C4-2B (cell line): ENCODE results near the gene PRSS33.
A peak's percentile ranks its signal among the peaks of the same experiment; 100 is the strongest.

Source experiments
- H3K27ac ChIP-seq: fragments of 450-650 bp; 2 replicates; pipeline ENCODE4 v1.5.1; 2017
- ZFX ChIP-seq: fragments of 450-650 bp; IDR thresholded peaks from 2 replicates; pipeline ENCODE4 v1.6.1; 2017
- TF ChIP-seq, protein P1 (sequence below): fragments of 450-650 bp; conservative IDR thresholded peaks from 2 replicates; pipeline ENCODE4 v1.5.1; 2017; ENCODE audit warnings: mild to moderate bottlenecking

The PRSS33 gene

DNA sequence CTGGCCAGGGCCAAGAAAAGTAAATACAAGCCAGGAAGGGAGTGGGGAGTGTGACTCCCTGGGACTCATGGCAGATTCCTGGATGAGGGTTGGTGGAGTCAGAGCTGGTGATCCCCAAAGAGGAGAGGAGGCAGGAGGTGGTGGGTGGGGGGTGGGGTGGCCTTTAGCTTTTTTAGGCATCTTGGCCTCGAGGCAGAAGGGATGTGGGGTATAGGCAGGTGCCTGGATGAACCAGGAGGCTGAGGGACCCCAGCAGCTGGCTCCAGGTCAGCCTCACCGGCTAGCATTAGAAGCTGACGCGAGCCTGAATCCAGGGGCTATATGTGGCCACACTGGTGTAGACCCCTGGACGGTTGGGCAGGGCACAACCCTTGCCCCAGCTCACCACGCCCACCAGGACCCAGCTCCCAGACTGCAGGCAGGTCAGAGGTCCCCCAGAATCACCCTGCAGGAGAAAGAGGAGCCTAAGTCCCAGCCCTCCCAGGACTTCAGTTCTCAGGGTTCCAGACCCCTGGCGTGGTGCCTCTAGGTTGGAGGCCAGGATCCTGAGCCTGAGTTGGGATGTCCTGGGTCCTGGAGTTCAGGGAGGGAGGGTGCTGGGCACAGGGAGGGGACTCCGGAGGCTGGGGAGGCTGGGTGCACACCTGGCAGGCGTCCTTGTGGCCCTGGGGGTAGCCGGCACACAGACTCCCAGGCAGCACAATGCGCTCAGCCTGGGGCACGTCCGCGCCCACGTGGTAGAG lies 2.8 kb downstream of the PRSS33 start:
- TF ChIP-seq, protein P1, sequence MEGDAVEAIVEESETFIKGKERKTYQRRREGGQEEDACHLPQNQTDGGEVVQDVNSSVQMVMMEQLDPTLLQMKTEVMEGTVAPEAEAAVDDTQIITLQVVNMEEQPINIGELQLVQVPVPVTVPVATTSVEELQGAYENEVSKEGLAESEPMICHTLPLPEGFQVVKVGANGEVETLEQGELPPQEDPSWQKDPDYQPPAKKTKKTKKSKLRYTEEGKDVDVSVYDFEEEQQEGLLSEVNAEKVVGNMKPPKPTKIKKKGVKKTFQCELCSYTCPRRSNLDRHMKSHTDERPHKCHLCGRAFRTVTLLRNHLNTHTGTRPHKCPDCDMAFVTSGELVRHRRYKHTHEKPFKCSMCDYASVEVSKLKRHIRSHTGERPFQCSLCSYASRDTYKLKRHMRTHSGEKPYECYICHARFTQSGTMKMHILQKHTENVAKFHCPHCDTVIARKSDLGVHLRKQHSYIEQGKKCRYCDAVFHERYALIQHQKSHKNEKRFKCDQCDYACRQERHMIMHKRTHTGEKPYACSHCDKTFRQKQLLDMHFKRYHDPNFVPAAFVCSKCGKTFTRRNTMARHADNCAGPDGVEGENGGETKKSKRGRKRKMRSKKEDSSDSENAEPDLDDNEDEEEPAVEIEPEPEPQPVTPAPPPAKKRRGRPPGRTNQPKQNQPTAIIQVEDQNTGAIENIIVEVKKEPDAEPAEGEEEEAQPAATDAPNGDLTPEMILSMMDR: no peak
- TF ChIP-seq ZFX: no peak
- no peak overlapping the region for H3K27ac ChIP-seq

DNA sequence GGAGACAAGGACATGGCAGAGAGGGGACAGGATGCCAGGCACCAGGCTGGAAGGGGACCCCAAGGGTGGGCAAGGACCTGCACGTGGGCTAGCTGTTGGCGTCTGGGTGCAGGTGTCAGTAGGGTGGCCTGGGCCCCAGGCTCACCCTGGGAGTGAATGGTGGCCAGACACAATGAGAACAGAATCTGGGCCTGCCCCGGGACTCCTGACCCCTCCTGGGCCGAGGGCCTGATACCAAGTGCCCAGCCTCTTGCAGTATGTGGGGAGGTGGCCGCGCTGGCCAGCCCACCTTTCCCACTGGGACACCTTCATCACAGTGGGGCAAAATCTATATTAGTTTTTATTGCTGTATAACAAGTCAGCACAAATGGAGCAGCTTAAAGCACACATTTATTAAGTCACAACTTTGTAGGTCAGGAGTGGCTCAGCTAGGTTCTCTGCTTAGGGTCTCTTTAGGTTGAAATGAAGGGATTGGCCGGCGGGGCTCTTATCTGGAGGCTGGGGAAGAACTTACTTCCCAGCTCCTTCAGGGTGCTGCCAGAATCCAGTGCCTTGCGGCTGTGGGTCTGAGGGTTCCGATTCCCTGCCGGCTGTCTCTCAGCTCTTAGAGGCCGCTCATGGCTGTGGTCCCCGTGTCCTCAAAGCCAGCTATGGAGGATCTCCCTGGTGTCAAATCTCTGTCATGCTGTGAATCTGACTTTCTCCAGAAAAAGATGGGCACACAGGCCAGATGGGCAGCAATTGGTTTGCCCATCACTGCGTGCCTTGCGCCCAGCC lies 3.6 kb downstream of the PRSS33 start:
- H3K27ac ChIP-seq: no peak overlapping the region

DNA sequence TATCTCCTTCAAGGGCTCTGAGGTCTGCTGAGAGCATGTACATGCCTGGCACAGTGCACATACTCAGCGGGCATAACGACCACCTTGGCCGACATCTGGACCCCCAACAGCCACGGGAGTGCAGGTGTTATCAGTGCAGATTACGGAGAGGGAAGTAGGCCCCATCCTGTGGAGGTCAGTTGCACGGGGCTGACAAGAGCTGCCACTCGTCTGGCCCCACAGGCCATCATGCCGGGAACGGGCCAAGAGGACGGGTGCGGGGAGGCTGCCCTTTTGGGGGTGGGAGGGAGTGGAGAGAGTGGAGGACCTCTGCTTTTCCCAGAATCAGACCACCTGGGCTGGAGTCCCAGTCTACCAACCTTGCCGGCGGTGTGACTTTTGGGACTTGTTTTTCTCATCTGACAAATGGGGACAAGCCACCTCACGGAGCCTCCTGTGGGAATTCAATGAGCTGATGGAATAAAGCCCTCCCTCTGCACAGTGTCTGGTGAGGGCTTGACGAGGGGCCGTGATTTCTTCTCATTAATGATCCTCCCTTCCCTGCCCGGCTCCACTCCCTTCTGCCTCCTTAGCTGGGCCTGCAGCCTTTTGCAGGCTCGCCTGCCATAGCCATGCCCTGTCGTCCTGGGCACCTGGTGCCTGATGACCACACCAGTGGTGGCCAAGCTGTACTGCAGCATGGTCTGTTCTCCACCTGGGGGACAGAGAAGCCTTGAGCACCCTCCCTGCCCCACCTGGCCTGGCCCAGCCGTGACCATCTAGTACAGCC lies 4.6 kb downstream of the PRSS33 start:
- H3K27ac ChIP-seq: no peak overlapping the region
- TF ChIP-seq, protein P1: no peak
- TF ChIP-seq ZFX: no peak

More for the DNA sequence above, 3.6 kb downstream of the PRSS33 start:
- TF ChIP-seq ZFX: no peak
- TF ChIP-seq, protein P1: no peak

DNA sequence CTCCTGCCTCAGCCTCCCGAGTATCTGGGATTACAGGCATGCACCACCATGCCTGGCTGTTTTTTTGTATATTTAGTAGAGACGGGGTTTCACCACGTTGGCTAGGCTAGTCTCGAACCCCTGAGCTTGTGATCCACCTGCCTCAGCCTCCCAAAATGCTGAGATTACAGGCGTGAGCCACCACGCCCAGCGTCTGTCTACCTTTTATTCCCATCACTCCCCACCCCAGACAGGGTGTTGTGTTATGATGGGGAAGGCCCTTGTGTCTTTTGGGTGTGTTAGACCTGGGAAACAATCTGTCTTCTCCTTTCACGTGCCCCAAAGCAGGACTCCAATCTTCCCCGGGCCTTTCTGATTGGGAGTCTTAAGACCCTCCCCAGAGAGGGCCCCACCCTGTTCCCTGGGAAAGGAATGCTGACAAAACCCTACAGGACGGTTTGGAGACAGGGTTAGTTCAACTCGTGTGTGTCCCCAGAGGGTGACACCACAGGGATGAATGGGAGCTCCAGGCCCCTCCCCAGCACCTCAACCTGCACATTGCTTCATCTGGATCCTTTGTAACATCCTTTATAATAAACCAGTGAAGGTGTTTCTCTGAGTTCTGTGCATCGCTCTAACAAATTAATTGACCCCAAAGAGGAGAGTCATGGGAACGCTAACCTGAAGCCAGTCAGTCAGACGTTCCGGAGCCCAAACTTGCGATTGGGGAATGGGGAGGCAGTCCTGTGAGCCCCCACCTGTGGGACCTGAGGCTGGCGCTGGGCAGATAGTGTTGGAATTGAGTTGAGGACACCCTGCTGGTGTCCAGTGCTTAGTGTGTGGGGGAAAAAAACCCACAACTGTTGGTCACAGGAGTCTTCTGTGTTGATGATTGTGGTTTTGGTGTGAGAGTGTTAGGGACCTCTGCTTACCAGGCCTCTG lies 7.1 kb downstream of the PRSS33 start:
- TF ChIP-seq, protein P1: no peak
- no peak for TF ChIP-seq ZFX
- H3K27ac ChIP-seq: no peak overlapping the region

DNA sequence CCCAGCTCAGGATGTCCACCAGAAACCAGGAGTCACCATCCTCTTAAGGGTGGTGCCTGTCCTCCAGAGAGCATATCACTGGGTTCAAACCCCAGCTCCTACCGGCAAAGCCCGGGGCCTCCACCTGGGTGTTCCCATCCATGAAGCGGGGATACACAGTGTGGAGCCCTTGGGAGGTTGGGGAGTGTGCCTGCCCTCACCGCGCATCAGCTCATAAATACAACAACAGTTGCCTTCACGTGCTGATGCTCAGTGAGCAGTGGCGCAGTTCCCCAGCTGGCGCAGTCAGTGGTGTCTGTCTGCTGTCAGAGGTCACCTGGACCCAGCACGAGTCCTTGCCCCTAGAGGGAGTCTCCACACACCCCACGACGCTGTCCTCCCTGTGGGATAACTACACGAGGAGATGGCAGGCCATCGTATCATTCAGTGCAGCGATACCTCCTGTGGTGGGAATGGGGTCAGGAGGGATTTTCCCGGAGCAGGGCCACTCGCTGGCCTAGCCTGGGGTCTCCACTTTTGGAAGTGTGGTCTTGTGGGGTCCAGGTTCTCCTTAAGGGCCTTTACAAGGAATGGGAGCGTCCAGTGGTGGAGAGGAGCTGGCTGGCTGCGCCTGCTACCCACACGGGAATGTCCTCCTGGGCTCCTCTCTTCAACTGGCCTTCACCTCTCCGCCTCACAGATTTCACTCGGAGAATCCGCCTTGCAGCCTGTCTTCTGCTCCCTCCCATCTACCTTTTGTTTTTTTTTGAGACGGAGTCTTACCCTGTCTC lies 8.0 kb downstream of the PRSS33 start:
- H3K27ac ChIP-seq: no peak overlapping the region; the same call in 1 of the 2 replicates
- TF ChIP-seq ZFX: no peak
- TF ChIP-seq, protein P1: no peak

DNA sequence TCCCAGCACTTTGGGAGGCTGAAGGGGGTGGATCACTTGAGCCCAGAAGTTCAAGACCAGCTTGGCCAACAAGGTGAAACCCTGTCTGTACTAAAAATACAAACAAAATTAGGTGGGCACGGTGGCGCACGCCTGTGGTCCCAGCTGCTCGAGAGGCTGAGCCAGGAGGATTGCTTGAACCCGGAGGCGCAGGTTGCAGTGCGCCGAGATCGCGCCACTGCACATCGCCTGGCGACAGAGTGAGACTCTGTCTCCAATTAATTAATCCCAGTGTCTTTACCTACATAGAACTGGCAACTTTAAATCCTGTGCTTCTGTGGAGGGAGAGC lies 8.8 kb downstream of the PRSS33 start:
- H3K27ac ChIP-seq: peak overlapping the region; percentile 100
- no peak for TF ChIP-seq ZFX
